NCI-H524 treated with DMSO at 0.1 percent for 48 hours (cell line): Measurements from ENCODE around the gene GIT1.
A peak's percentile ranks its signal among the peaks of the same experiment; 100 is the strongest.
"Not testable (repeated sequence)": the region's sequence is repeated elsewhere in the genome, so short reads cannot be mapped to it uniquely, and the experiment has no call there.

Experiments
- DNase-seq: peaks from one replicate; lab custom pipeline; 2025; lab: John Stamatoyannopoulos, UW

Gene GIT1

DNA sequence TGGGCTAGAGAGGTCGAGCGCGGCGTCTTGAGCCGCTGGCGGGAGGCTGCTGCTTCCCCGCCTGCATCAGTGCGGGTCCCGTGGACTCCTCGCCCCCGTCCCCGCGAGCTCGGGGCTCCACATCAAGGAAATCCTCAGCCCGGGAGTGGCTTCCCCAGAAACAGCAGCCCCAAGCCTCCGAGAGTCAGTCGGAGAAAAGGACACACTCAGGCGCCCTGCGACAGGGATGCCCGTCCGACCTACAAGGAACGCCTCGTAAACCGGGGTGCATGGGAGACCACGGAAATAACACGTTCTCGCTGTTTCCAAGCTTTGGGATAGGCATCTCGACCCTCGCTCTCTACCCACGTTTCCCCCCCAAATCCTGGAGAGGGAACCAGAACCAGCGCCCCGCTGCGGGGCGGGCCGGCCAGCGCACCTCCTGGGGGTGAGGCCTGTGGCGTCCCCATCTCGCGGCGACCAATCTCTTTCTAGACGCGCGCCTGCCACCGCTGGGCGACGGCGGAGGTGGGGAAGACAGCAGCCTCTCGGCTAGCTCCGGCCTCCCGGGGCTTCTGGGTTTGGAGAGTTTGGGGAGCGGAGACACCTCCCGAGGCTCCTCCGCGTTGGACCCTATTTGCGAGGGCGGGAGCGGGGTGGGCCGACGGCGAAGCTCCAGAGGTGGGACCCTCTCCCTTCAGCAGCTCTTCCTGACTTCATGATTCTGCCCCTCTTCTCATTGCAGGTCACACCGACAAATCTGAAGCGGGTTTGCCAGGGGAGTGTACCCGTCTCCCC, 21.7 kb downstream of the GIT1 start:
- DNase-seq = no peak

DNA sequence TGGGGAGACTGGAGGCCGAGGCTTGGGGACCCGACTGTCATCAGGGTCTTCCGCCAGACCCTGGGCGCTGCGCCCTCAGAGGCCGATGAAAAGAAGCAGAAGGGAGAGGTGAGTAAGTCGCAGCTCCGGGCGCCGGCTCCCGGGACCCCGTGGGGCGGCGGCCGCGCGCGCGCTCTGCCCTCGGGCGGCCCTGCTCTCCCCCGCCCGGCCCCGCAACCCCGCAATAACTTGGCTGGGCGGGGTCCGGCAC, 22.2 kb downstream of the GIT1 start:
- no peak for DNase-seq

DNA sequence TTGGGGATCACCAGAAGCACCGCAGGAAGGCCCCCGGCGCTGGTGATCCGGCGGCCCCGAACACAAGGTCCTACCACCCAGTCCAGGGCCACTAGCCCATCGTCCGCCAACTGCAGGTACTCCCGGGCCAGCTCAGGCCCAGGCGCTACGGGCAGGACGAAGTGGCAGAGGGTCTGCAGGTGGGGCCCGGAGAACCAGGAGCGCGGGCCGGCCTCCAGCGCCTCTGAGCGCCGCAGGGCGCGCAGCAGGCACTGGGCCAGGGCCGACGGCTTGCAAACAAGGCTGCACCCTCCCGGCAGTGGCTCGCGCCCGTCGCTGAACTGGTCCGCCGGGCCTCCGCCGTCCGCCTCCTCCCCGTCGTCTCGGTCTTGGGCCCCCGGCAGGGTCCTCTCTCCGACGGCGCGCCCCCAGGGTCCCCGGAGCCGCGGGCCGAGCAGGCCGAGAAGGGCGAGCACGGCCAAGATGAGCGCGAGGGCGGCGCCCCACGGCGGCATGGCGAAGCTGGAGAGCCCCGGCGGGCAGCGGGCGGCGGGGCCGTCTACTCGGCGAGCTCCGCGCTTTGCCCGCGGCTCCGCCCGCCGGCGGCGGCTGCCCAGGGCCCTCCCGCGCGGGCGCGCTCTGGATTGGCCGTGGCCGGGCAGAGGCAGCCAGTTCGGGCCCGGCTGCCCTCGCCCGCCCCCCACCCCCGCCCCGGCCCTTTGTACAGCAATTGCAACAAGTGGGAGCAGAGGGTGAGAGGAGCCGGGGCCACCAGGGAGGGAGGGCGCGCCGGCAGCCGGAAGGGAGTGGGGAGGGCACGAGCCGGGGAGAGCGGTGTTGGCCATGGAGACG, 22.8 kb downstream of the GIT1 start, which contains the start of gene ABHD15:
Gene ABHD15 (minus strand): TSS at position 565 of the 831 bp plus-strand sequence. CDS start 71 bp downstream, at position 494.
- peak; percentile 48 for DNase-seq

DNA sequence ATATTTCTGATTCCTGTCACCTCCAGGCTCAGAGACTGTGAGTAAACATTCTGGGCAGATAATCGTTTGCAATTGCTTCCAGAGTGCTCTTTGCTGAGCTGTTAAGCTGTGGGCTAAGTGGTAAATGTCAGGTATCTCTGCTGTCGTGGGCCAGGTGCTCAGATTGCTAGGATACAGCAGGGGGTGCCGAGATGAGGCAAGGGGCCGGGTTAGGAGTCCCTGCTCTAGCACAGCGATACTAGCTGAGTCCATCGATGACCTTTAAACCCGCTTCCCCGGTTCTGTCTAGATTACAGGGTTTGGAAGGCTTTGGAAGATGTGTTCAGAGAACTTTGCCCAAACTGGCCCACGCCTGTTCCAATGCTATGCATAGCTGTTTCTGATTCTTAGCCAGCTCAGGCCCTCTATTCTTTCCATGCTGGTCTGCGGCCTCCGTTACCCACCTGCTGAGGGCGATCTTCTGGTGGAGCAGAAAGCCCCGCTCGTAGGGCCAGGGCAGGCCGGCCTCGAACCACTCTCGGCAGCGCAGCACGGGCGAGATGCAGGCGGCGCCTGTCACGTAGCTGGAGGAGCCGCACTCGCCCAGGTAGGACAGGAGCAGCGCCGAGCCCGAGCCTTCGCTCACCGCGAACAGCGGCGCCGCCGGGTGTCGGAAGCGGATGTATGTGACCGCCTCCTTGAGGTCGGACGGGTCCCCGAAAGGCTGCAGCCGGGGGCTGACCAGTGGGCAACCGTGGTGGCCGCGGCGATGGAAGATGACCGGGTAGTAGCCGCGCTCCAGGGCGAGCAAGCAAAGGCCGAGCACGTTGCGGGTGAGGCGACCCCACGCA, 23.6 kb downstream of the GIT1 start:
- no peak for DNase-seq

DNA sequence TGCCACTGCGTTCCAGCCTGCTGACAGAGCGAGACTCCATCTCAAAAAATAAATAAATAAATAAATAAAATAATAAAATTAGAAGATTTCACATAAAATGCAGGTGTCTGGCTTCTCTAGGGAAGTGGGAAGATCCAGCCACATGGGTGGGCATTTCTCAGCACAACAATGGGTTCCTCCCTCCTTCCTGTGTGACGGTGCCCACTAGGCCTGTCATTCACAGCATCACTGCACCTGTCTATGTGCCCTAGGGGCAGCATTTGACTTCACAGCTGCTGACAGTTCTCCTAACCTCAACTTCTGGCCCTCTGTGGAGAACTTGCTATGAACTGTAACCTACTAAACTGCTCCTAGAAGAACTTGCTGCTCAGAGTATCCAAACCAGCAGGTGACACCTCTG, 25.6 kb downstream of the GIT1 start:
- no peak for DNase-seq

DNA sequence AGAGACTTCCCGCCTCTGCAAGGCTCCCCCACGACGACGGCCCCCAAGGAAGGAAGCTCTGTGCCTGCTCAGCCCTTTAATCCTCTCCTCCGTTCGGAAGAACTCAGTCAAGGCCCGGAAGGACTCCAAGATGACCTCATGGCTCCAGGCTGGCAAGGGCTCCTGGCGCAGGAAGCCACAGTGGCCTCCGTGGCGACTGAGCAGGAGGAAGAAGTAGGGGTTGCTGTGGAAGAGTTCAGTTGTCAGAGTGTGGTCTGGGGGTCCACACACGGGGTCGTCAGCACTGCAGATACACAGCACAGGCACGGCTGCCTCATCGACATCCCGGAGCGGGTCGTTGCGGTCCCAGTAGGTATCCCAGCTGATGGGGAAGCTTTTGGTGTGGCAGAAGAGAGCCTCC, 26.8 kb downstream of the GIT1 start:
- no peak for DNase-seq

DNA sequence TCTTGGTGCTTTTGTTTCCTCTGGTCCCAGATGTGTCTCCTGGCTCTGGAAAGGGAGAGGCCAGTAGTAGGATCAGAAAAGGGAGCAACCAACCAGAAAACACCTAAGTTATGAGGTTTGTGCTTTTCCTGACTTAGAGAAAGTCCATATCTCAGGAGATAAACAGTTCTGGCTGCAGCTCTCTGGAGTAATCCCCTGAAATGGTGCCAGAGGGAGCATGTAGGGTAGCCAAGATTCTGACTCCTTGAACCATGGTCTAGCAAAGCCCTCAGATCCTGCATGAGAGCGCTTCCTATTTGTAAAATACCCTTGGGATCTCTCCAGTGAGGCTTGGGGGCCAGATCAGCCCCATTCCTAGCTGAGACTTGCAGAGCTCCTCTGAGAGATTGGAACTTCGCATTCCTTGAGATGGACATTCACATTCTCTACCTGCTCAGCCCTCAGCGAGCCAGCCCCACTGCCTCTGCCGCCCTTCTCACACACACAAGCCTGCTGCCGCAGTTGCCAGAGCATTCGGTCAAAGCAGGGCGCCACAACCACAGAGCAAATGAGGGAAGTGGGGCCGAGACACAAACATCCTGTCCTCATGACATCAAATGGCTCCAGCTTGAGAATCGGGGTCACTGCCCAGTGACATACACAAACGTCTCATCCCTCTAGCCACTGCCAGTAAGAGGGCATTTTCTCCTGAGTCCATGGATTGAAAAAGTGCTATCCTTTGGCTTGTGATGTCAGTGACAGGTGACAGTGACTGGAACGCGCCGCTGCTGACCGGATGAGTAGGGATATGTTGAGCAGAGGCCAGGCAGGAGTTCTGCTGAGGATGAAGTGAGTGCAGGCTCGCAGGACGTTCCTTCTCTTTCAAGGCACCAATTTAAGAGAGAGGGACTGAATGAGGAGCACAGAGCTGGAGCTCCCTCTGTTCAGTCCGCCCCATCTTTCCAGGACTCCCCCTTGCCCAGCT, 27.6 kb downstream of the GIT1 start:
- DNase-seq = no peak

DNA sequence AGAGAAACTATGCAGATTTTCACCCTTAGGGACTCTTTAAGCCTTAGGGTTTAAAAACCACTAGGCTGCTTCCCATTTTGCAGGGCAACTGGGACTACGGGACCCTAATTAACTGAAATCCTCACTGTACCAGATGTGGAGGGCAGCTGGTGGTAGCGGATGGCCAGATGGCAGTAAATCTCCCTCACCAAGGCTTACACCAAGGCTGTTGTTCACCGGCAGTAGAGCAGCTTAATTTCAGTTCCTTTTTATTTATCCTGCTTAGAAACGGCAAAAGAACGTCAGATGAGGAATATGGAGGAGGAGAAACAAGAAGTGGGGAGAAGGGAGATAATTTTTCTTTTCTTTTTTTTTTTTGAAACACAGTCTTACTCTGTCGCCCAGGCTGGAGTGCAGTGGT, 29.1 kb downstream of the GIT1 start:
- DNase-seq = peak; percentile 99

DNA sequence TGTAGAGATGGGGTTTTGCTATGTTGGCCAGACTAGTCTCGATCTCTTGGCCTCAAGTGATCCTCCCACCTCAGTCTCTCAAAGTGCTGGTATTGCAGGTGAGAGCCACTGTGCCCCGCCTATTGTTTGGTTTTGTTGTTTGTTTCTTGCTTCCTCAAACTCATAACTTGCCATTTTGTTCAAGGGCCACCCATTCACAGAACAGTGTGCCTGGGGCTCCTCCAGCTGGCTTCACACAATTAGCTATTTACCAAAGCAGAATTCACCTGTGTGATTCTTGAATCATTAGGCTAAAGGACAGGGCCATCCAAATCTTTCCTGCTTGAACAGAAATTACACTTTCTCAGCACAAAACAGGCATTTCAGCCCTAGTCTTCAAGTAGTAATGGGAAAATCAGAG, 29.8 kb downstream of the GIT1 start:
- no peak for DNase-seq

DNA sequence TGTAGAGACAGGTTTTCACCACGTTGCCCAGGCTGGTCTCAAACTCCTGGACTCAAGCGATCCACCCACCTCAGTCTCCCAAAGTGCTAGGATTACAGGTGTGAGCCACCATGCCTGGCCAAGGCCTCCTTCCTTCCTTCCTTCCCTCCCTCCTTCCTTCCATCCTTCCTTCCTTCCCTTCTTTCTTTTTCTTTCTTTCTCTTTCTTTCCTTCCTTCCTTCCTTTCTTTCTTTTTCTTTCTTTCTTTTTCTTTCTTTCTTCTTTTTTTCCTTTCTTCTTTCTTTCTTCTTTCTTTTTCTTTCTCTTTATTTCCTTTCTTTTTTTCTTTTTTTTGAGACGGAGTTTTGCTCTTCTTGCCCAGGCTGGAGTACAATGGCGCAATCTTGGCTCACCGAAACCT, 31.3 kb downstream of the GIT1 start:
- DNase-seq = not testable (repeated sequence)

DNA sequence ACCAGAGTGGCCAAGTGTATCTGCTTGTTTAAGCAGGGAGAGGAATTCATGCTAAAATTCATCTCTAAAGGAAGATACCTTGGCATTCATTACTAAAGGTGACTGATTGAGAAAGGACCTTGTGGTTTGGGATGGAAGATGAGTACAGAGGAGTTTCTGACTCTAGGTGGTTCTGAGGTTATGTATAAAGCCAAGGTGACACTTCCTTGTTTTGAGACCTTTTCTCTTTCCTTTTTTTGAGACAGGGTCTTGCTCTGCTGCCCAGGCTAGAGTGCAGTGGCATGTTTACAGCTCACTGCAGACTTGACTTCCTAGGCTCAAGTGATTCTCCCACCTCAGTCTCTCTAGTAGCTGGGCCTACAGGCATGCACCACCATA, 31.7 kb downstream of the GIT1 start:
- DNase-seq = no peak

DNA sequence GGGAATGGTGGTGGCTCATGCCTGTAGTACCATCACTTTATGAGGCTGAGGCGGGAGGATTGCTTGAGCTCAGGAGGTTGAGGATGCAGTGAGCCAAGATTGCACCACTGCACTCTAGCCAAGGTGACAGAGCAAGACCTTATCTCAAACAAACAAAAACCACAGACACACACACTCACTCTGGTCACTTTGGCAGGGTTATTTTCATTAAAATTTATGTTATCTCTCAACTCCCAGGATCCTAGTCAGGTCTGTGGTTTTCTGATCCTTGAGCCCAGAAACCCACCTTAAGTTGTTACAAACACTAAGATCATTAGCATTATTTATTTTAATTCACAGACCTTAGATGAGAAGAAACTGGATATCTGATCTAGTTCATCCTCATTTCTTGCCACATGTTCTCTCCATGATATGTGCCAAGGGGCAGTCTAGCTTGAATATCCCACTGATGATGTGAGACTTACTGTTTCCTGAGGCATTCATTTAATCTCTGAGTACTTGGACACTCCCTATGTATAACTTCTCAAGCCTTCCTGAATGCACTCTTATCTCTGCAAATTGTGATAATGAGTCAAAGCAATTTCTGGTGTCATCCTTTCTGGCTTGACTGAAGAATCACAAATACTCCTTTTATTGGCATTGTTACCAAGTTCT, 32.2 kb downstream of the GIT1 start:
- DNase-seq = no peak

DNA sequence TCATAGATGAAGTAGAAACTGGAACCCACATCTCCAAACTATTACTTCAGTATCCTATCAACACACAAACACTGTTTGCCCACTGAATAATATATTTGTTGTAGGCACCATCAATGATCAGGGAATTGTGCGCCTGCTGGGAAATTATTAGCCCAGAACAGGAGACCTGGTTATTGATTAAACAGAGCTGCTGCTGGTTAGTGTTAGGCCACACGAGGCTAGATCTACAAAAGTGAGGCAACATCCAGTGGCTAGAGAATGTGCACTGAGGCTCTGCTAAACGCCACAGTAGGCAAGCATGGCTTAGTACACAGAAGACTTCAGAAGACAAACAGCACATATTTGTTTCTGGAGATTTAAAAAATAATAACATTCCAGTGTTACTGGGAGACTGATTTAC, 33.6 kb downstream of the GIT1 start:
- DNase-seq = no peak

DNA sequence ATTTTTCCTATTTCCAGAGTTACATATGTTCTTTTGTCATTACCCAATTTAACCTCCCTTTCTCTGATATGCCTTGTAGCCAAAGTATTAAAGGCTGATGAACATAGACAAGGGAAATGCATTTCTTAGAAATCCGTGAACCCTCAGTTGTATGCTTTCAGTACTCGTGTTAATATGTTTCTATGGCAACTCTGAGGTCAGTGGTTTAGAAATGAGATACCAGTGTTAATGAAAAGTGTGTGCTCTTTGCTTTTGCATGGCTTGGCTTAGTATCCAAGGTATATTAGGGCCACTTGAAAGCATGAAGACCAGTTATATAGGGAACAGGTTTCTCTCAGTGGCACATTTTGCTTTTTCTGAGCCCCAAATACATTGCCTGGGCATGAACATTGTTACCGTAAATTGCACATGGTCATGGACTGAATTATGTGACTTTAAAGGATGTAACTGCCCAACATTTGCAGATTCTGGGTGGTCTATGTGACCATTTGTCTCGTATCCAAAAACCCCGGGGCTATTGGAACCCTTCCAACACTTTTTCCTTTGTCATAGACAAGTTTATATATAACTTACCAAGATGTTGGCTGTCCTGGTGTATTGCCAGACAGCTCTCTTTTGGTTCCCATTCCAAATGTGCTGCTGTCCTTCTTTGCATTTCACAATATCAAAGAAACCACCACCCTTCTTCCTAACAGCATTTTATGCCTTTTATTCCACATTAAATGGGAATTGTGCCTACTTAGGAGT, 40.1 kb downstream of the GIT1 start:
- no peak for DNase-seq

DNA sequence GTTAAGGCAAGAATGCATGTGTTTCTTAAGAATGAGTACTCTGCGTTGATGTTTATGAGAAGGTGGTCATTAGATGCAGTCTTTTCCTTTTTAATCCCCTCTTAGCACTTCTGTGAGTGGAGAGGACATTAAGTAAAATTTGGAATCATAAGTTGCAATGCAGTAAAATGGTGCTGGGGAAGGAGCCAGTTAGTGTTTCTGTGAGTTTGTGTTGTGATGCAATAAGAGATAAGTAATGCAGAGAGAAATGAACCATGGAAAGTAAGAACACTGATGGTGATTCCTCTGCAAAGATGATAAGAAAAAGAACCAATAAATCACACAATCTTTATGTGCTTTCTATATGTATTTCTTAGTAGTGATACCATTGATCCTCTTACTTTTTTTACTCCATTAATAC, 42.6 kb downstream of the GIT1 start:
- DNase-seq = no peak

DNA sequence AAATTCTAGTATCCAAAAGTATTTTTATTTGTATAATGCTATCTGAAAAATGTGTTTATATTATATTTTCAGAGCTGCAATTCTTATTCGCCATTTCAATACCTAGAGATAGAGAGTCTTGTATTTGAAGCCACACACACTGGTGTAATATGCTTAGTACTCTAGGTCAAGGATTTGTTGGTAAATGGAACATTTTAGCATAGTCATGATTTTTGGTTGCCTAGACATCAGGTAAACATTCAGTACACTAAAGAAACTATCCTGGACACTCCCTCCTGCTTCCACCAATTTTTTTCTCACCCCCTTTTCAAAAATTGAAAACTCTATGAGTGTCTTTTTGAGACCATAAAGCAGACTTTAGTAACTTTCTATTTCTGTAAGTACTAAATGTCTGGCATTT, 43.4 kb downstream of the GIT1 start:
- no peak for DNase-seq

DNA sequence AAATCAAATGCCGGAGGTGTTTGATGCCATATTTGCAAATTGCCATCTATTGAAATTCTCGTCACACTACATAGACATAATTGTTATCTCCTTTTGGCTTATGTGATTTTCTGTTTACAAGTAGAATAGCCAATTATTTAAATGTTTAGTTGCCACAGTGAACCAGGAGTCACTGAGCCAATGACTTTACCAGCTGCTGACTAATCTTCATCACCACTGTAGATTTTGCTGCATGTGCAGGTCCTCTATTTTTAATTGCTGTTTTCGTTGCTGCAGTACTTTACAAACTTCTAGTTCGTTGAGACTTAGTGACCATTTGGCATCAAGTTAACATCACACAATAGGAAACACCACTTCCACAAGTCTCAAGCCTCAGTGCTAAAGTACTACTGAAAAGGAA, 45.4 kb downstream of the GIT1 start:
- no peak for DNase-seq

DNA sequence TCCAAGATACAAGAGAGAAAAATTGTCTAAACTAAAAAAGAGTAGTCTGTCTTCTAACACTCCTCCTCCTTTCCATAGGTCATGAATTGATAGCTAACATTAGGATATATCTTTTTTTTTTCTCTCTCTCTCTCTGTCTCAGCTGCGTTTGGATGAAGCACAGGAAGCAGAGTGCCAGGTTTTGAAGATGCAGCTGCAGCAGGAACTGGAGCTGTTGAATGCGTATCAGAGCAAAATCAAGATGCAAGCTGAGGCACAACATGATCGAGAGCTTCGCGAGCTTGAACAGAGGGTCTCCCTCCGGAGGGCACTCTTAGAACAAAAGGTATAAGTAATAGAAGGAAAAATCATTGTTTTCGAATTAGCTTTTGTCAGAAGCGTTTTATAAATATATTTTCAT, 55.5 kb downstream of the GIT1 start:
- DNase-seq = no peak

DNA sequence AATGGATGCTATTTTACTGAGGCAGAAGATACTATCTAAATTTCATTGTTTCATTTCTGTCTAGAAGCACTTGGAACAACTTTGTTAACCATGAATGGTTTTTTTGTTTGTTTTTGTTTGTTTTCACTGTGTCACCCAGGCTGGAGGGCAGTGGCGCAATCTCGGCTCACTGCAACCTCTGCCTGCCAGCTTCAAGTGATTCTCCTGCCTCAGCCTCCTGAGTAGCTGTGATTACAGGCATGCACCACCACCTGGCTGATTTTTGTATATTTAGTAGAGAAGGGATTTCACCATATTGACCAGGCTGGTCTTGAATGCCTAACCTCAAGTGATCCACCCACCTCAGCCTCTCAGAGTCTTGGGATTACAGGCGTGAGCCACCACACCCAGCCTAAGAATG, 63.1 kb downstream of the GIT1 start:
- no peak for DNase-seq

DNA sequence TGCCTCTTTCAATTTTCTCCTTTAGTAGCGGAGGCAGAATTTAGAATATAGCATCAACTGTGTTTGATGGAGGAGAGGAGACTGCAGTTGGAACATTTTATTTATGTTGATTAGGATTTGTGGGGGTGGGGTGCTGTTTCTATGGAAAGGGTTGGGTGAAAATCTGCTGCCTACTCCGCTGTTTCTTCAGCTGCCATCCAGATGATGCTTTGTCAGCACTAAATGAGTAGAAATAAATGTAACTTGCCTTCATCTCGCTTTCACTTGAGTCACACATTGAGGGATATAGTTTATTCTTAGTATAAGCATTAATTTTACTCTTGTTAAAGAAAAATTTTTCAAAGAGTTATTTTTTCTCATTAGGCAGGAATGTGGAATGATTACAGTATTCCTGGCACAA, 64.8 kb downstream of the GIT1 start:
- no peak for DNase-seq
